GM12864 (cell line): ENCODE results near the gene TEX264.

ENCODE experiments used
- DNase-seq: peaks from one replicate; pipeline ENCODE4 v3.0.0-alpha.2; 2011; ENCODE audit warnings: low read depth
- H3K4me3 ChIP-seq: 2 replicates; pipeline ENCODE4 v1.5.1; 2011; ENCODE audit warnings: mild to moderate bottlenecking, low read depth, low read length, control low read depth
- CTCF ChIP-seq: IDR thresholded peaks from 2 replicates; pipeline ENCODE4 v1.5.1; 2011; ENCODE audit warnings: low read depth, mild to moderate bottlenecking, moderate library complexity, low read length, control low read depth, inconsistent platforms; ENCODE audit errors: missing control alignments

TEX264 gene

GRCh38 chr3:51696954-51697353, 25.9 kb downstream of the TEX264 start:
- no peak overlapping the region for H3K4me3 ChIP-seq
- DNase-seq = no peak
- TF ChIP-seq CTCF = no peak

GRCh38 chr3:51698209-51698608, 27.2 kb downstream of the TEX264 start:
- no peak overlapping the region for H3K4me3 ChIP-seq
- no peak for DNase-seq
- no peak for TF ChIP-seq CTCF

GRCh38 chr3:51700403-51700802, 29.4 kb downstream of the TEX264 start:
- H3K4me3 ChIP-seq = no peak overlapping the region
- no peak for DNase-seq
- TF ChIP-seq CTCF = no peak

GRCh38 chr3:51702156-51702555, 31.1 kb downstream of the TEX264 start:
- H3K4me3 ChIP-seq = no peak overlapping the region
- DNase-seq = no peak
- TF ChIP-seq CTCF = no peak

GRCh38 chr3:51703068-51703760, 32.2 kb downstream of the TEX264 start:
- TF ChIP-seq CTCF = no peak
- H3K4me3 ChIP-seq = no peak overlapping the region
- no peak for DNase-seq

GRCh38 chr3:51703761-51704510, 32.9 kb downstream of the TEX264 start:
- no peak for TF ChIP-seq CTCF
- no peak for DNase-seq
- H3K4me3 ChIP-seq = no peak overlapping the region
